AG09319 (cell line): ENCODE data around the gene SCFD2.

Experiments
- DNase-seq: peaks from one replicate; pipeline ENCODE4 v3.0.0-alpha.2; 2010; ENCODE audit warnings: low read depth; ENCODE audit errors: extremely low read depth
- TF ChIP-seq, protein P1 (sequence below): IDR thresholded peaks from 2 replicates; pipeline ENCODE4 v1.5.1; 2011; ENCODE audit warnings: low read depth, mild to moderate bottlenecking, inconsistent platforms, low read length, moderate library complexity

Gene SCFD2

DNA sequence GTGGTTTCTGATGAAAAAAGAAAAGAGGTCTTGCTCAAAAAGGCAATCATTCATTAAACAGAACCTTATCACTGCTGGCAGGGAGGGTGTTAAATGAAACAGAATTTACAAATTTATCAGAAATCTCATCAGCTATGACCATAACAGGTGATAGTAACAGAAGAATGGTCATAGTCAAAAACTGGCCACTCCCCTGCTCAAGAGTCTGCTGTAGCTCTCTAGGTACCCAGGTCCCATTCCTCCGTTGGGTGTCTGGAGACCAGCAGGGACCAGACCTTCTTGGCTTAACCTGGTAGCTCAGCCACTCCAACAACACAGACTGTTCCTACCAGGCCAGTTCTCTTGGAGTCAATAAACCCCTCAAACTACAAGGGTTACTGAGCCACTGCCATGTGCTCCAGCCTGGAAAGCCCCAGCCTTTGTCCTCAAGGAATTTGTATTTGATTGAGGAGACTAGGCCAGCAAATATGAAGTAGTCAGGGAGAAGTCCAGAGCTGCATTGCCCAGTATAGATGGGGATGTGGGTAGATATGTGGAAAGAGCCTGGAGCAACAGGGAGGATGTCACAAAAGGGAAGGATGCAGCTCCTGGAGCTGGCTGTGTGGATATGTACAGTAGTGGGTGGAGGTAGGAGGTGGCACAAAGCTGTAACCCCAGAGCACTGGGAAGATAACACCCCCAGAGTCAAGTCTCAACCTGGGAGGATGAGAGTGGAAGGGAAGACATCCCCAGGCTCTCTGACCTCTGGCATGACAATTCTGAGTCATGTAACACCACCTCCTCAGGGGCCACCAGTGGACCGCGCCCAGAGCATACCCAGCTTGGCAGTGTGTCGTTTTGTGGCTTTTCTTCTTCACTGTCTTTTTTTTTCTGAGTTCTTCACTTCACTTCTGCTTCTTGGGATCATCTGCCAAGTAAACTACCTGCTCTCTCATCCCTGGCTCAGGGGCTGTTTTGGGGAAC lies 481.9 kb downstream of the SCFD2 start:
- DNase-seq, result no peak
- TF ChIP-seq, protein P1, sequence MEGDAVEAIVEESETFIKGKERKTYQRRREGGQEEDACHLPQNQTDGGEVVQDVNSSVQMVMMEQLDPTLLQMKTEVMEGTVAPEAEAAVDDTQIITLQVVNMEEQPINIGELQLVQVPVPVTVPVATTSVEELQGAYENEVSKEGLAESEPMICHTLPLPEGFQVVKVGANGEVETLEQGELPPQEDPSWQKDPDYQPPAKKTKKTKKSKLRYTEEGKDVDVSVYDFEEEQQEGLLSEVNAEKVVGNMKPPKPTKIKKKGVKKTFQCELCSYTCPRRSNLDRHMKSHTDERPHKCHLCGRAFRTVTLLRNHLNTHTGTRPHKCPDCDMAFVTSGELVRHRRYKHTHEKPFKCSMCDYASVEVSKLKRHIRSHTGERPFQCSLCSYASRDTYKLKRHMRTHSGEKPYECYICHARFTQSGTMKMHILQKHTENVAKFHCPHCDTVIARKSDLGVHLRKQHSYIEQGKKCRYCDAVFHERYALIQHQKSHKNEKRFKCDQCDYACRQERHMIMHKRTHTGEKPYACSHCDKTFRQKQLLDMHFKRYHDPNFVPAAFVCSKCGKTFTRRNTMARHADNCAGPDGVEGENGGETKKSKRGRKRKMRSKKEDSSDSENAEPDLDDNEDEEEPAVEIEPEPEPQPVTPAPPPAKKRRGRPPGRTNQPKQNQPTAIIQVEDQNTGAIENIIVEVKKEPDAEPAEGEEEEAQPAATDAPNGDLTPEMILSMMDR, result no peak

DNA sequence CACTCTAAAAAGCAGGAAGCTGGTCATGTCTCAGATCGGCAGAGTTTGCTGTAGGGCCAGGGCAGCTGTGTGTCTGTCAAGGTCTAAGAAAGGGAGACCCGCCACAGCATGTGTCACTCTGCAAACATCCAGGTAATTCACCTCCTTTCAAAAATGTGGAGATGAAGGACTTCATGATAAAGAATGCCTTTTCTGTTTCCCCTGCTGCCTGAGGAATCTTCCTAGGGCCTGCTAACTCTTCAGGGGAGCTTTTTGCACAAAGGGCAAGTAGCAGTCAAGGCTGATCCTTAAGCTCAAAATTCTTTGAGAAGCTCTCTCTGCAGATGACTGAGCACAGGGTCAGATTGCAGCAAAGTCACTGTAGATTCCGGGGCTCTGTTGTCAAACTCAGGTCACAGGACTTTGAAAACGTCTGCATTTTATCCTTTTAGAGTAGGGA lies 482.7 kb downstream of the SCFD2 start:
- TF ChIP-seq, protein P1, result no peak
- DNase-seq, result no peak

DNA sequence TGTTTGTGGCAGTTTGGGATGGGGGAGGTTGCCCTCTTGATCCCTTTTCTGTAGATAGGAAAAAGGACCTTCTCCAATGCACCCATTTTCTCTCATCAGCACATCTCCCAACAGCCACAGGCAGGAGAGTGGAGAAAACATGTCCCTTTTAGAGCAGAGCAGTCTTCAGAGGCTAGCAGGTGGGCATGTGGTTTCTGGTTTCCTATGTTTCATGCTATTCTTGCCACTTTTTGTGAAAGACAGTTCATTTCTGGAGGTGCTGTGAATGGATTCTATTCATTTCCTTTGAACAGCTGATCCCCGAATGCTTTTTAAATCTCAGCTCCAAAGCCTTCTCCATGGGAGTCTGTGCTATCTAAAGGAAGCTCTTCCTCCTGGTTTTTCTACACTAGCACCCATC lies 484.9 kb downstream of the SCFD2 start:
- DNase-seq, result no peak
- TF ChIP-seq, protein P1, result no peak

DNA sequence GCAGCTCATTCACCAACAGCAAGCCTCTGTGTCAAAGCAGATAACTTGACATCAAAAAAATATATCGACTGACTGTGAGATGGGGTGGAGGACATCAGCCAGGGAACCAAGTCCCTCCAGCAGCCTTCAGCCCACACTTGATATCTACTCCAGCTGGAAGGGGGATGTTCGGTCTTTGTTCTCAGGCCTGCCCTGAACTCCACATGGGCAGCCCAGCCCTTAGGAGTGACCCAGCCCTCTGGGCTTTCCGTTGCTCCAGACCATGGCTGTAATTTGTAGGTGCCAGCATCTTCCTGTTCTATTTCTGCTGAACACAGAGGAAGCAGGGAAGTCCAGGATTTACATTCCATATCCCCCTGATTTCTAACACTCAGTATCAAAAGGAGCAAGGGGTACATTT lies 486.4 kb downstream of the SCFD2 start:
- TF ChIP-seq, protein P1, result no peak
- DNase-seq, result no peak

DNA sequence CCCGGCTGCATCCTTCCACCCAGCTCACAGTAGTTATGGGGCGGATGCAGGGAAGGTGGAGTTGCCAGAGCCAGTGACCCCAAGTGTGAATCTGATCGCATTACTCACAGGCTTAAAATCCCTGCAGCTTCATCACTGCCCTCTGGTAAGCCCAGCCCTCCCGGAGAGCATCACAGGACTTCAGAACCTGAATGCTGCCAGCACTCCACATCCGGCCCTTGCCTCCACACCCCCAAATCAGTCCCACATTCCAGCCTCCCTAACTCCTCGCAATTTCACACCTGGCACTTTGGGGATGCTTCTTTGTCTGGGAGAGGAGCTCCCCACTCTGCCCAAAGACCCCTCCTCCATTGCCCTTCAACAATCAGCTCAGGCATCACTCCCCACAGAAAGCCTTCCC lies 488.2 kb downstream of the SCFD2 start:
- TF ChIP-seq, protein P1, result no peak
- DNase-seq, result no peak

DNA sequence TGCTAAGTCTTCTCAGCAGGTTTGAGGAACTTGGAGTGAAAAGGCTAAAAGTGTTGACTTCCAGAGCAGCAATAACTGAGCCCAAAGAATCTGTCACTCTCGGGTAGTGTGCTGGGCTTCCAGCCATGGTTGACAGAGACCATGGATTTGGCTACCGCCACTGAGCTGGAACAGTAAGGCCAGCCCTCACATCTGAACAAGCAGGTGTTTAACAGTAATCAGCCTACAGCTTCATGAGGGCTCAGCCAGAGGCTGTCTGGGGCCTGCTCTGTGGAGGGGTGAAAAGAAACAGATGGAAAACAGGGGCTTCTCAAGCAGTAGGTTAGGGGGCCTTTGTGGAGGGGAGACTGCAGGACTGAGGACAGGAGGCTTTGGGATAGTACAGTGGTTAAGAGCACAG lies 488.8 kb downstream of the SCFD2 start:
- TF ChIP-seq, protein P1, result no peak
- DNase-seq, result no peak

DNA sequence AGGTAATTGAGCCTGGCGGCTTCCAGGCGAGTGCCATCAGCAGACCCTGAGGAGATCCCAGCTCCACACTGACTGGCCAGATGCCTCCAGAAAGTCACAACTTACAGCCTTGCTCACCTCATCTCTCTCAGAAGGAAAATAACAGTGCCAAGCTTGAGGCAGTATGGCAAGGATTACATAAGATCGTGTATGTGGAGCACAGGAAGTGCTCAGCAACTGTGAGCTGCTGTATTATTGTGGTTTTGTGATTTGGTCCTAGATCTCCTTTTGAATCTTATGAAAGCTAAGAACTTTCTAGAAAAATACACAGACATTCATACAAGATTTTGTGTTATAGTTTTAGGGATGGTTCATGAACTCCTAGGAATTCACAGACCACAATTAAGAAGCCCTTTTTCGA lies 489.8 kb downstream of the SCFD2 start:
- TF ChIP-seq, protein P1, result no peak
- DNase-seq, result no peak
